Rectal smooth muscle tissue (tissue), 1 donor: ENCODE data around the gene STK31.

Experiments used
- H3K27ac ChIP-seq: one replicate; pipeline ENCODE4 v1.7.0; 2013; ENCODE audit warnings: low read depth, low read length, inconsistent platforms
- H3K27me3 ChIP-seq: one replicate; pipeline ENCODE4 v1.7.0; 2013; ENCODE audit warnings: low read length; ENCODE audit not compliant: control insufficient read depth, insufficient read depth
- H3K36me3 ChIP-seq: one replicate; pipeline ENCODE4 v1.7.0; 2013; ENCODE audit warnings: low read length; ENCODE audit not compliant: control insufficient read depth, insufficient read depth
- H3K4me1 ChIP-seq: one replicate; pipeline ENCODE4 v1.7.0; 2013; ENCODE audit warnings: low read length; ENCODE audit not compliant: control insufficient read depth, insufficient read depth
- H3K4me3 ChIP-seq: one replicate; pipeline ENCODE4 v1.7.0; 2013; ENCODE audit warnings: low read length
- H3K9ac ChIP-seq: one replicate; pipeline ENCODE4 v1.7.0; 2013; ENCODE audit warnings: low read length

STK31 gene

GRCh38 chr7:23689165-23689564 lies 20.9 kb upstream of the STK31 start:
- no peak overlapping the region for H3K4me3 ChIP-seq
- H3K36me3 ChIP-seq: peaks cover 4% of the 10 kb centered on the region
- no peaks in the 10 kb centered on the region for H3K4me1 ChIP-seq
- no peak overlapping the region for H3K9ac ChIP-seq
- H3K27me3 ChIP-seq: no peaks in the 10 kb centered on the region
- no peak overlapping the region for H3K27ac ChIP-seq

GRCh38 chr7:23691320-23691719 lies 18.7 kb upstream of the STK31 start:
- H3K4me3 ChIP-seq: no peak overlapping the region
- no peak overlapping the region for H3K27ac ChIP-seq
- H3K9ac ChIP-seq: no peak overlapping the region
- no peaks in the 10 kb centered on the region for H3K27me3 ChIP-seq
- no peaks in the 10 kb centered on the region for H3K4me1 ChIP-seq
- peaks cover 8% of the 10 kb centered on the region for H3K36me3 ChIP-seq

DNA sequence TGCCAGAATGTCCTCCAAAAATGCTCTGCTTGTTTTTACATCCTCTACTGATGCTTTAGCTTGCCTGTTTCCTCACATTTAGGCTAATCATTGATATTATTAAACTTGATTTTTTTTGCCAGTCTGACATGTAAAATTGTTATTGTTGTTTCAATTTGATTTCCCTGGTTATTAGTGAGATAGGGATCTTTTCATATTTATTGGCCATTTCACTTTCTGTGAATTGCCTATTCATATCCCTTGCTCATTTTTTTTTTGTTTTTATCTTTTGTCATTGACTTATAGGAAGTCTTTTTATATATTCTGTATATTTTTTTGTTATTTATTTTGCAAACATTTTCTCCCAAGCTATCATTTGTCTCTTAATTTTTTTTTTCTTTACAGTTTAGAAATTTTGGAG lies 16.8 kb upstream of the STK31 start:
- H3K4me3 ChIP-seq: no peak overlapping the region
- no peak overlapping the region for H3K27ac ChIP-seq
- no peak overlapping the region for H3K9ac ChIP-seq
- H3K27me3 ChIP-seq: no peaks in the 10 kb centered on the region
- H3K36me3 ChIP-seq: peaks cover 8% of the 10 kb centered on the region
- no peaks in the 10 kb centered on the region for H3K4me1 ChIP-seq

DNA sequence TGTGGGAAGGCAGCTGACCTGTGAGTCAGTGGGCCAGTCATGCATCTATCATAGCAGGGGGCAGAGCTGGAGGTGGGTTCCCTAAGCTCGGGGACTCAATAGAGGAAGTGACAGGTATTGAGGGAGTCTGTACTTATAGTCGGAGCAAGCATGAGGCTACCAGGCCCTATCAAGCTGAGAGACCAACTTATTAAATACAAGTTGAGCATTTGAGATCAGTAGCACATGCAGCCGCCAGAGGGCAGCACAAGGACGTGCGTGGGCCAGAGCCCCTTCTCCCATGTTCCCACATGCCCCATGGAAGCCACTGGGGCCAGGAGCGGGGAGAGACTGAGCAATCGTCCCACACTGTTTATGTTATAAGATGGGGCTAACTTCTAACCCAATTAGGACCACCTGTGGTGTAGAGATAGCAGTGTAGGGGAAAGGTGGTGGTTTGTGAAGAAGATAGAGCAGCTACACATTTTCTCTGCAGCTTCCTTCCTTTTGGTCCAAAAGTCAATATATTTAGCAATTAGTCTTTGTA lies 13.0 kb upstream of the STK31 start:
- Histone ChIP-seq H3K4me3 (no peak overlapping the region), H3K4me1 (no peaks in the 10 kb centered on the region), H3K27me3 (no peaks in the 10 kb centered on the region), H3K27ac (no peak overlapping the region), H3K36me3 (peaks cover 8% of the 10 kb centered on the region), H3K9ac (no peak overlapping the region)

- no peak overlapping the region for H3K27ac ChIP-seq
- no peaks in the 10 kb centered on the region for H3K27me3 ChIP-seq
- peaks cover 6% of the 10 kb centered on the region for H3K36me3 ChIP-seq
- no peak overlapping the region for H3K4me3 ChIP-seq
- no peaks in the 10 kb centered on the region for H3K4me1 ChIP-seq
- H3K9ac ChIP-seq: no peak overlapping the region
These were observed 11.2 kb upstream of the STK31 start for GRCh38 chr7:23698822-23699221.

DNA sequence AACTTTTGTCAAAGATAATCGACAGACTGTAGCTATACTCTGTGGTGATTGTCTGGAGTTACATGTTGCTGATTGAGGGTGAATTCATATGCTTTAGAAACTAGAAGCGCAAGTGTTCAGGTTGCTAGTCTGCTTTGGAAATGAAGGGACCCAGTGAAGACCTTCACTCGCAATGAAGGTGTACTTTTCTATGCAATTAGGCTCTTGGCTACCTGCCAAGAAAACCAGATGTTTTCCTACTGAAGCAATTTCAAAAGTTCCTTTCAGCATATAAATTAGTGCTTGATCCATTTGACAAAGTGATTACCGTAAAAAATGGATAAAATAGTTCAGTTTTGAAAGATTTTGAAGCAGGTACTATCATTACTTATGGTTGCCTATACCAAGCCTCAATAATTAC lies 10.0 kb upstream of the STK31 start:
- H3K27me3 ChIP-seq: no peaks in the 10 kb centered on the region
- no peaks in the 10 kb centered on the region for H3K4me1 ChIP-seq
- H3K36me3 ChIP-seq: peaks cover 8% of the 10 kb centered on the region

DNA sequence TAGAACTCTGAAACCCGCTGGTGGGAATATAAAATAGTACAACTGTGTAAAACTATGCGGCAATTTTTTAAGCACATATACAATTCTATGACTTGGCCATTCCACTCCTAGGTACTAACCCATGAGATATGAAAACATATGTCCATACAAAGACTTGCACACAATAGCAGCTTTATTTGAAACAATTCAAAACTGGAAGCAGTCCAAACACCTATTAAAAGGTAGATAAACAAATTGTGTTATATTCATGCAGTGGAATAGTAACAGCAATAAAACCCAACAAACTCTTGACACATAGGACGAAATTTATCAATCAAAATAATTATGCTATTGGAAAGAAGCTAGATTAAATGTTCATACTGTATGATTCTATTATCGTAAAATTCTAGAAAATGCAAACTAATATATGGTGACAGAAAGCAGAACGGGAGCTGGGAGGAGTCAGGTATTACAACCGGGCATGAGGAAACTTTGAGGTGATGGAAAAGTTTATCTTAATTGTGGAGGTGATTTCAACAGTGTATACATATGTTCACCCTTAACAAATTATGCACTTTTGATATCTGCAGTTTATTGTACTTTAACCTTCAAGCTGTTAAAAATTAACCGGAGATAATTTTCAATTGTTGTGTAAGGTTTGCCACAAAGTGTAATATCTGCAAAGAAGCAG lies 803 bp upstream of the STK31 start:
- Histone ChIP-seq H3K36me3 (peaks cover 9% of the 10 kb centered on the region), H3K4me3 (no peak overlapping the region), H3K4me1 (no peaks in the 10 kb centered on the region), H3K9ac (no peak overlapping the region), H3K27ac (no peak overlapping the region), H3K27me3 (no peaks in the 10 kb centered on the region)

More for the DNA sequence above, 10.0 kb upstream of the STK31 start:
- no peak overlapping the region for H3K4me3 ChIP-seq
- no peak overlapping the region for H3K27ac ChIP-seq
- no peak overlapping the region for H3K9ac ChIP-seq

GRCh38 chr7:23712368-23713284 lies 2.6 kb downstream of the STK31 start:
- H3K4me3 ChIP-seq: no peak overlapping the region
- H3K4me1 ChIP-seq: no peaks in the 10 kb centered on the region
- H3K27ac ChIP-seq: no peak overlapping the region
- no peaks in the 10 kb centered on the region for H3K36me3 ChIP-seq
- H3K9ac ChIP-seq: no peak overlapping the region
- H3K27me3 ChIP-seq: no peaks in the 10 kb centered on the region

DNA sequence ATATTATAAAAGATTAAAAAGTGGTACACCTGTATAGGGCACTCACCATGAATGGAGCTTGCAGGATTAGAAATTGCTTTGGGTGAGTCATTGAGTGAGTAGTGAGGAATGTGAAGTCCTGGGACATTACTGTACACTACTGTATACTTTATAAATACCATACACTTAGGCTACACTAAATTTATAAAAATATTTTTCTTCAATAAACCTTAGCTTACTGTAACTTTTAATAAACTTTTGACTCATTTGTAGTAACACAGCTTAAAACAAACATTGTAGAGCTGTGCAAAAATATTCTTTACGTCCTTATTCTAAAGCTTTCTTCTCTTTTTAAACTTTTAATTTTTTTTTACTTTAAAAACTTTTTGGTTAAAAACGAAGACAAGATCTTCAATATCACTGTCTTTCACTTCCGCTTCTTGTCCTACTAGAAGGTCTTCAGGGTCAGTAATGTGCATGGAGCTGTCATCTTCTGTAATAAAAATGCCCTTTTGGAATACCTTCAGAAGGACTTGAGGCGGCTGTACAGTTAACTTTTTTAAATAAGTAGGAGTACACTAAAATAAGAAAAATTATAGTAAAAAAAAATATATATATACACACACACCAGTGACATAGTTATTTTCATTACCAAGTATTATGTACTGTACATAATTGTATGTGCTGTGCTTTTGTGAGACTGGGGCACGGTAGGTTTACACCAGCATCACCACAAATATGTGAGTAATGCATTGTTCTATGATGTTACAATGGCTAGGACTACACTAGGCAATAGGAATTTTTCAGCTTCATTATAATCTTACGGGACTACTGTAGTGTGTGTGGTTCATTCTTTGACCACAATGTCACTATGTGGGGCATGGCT lies 3.5 kb downstream of the STK31 start:
- Histone ChIP-seq H3K27me3 (no peaks in the 10 kb centered on the region), H3K4me3 (no peak overlapping the region), H3K4me1 (no peaks in the 10 kb centered on the region), H3K27ac (no peak overlapping the region), H3K9ac (no peak overlapping the region), H3K36me3 (no peaks in the 10 kb centered on the region)

GRCh38 chr7:23714150-23714464 lies 4.1 kb downstream of the STK31 start:
- no peaks in the 10 kb centered on the region for H3K27me3 ChIP-seq
- H3K27ac ChIP-seq: no peak overlapping the region
- no peaks in the 10 kb centered on the region for H3K36me3 ChIP-seq
- no peaks in the 10 kb centered on the region for H3K4me1 ChIP-seq
- no peak overlapping the region for H3K9ac ChIP-seq
- H3K4me3 ChIP-seq: no peak overlapping the region

DNA sequence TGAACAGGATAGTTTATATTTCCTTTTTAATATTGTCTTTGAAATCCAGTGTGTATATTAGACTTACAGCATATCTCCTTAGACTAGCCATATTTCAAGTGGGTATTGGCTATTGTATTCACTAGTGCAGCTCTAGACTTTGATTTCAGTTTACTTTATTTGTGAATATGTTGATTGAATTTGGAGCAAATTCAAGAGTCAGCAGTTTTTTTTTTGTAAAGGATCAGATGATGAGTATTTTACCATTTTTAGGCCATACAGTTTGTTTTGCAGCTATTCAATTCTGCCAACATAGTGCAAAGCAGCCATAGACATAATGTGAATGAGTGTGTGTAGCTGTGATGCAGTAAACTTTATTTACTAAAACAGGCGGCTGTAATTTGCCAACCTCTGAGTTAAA lies 4.6 kb downstream of the STK31 start:
- Histone ChIP-seq H3K27me3 (no peaks in the 10 kb centered on the region), H3K27ac (no peak overlapping the region), H3K4me3 (no peak overlapping the region), H3K9ac (no peak overlapping the region), H3K4me1 (no peaks in the 10 kb centered on the region), H3K36me3 (no peaks in the 10 kb centered on the region)

DNA sequence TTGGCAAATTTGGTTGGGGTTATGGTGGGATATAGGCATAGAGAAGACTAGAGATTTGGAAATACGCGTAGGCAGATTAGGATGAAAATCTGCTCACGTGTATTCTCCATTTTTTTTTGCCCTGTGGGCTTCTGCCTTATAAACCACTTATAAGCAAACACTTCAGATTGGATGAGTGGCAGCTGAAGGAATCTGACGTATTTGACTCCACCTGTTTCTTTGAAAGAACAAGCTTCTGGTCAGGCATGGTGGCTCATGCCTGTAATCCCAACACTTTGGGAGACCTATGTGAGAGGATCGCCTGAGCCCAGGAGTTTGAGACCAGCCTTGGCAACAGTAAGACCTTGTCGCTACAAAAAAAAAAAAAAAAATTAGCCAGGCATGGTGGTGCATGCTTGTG lies 5.1 kb downstream of the STK31 start:
- H3K4me1 ChIP-seq: no peaks in the 10 kb centered on the region
- no peak overlapping the region for H3K27ac ChIP-seq
- H3K36me3 ChIP-seq: no peaks in the 10 kb centered on the region
- no peak overlapping the region for H3K4me3 ChIP-seq
- no peaks in the 10 kb centered on the region for H3K27me3 ChIP-seq
- H3K9ac ChIP-seq: no peak overlapping the region
